WERI-Rb-1 (cell line): ENCODE measurements around the gene MAD1L1.

Source experiments
- DNase-seq: peaks from one replicate; pipeline ENCODE4 v3.0.0-alpha.2; 2020
- H3K27ac ChIP-seq: fragments of 250-450 bp; sonication (Bioruptor Pico); 2 replicates; pipeline ENCODE4 v1.5.1; 2020; ENCODE audit warnings: mild to moderate bottlenecking, moderate library complexity
- H3K27me3 ChIP-seq: fragments of 250-450 bp; sonication (Bioruptor Pico); 2 replicates; pipeline ENCODE4 v1.5.1; 2021; ENCODE audit warnings: mild to moderate bottlenecking, low read depth, moderate library complexity; ENCODE audit not compliant: insufficient read depth, severe bottlenecking
- H3K36me3 ChIP-seq: fragments of 250-450 bp; sonication (Bioruptor Pico); 2 replicates; pipeline ENCODE4 v1.5.1; 2020; ENCODE audit warnings: mild to moderate bottlenecking, moderate library complexity
- H3K4me3 ChIP-seq: 2 replicates; pipeline ENCODE4 v1.5.1; 2011; ENCODE audit warnings: low read depth, mild to moderate bottlenecking, control low read depth, low read length
- H3K9me3 ChIP-seq: fragments of 250-450 bp; sonication (Bioruptor Pico); 2 replicates; pipeline ENCODE4 v1.5.1; 2021; ENCODE audit warnings: mild to moderate bottlenecking, moderate library complexity; ENCODE audit not compliant: severe bottlenecking
- TF ChIP-seq, protein P1 (sequence below): IDR thresholded peaks from 2 replicates; pipeline ENCODE4 v1.5.1; 2011; ENCODE audit warnings: low read depth, mild to moderate bottlenecking, control low read depth, inconsistent platforms, low read length

The MAD1L1 gene

DNA sequence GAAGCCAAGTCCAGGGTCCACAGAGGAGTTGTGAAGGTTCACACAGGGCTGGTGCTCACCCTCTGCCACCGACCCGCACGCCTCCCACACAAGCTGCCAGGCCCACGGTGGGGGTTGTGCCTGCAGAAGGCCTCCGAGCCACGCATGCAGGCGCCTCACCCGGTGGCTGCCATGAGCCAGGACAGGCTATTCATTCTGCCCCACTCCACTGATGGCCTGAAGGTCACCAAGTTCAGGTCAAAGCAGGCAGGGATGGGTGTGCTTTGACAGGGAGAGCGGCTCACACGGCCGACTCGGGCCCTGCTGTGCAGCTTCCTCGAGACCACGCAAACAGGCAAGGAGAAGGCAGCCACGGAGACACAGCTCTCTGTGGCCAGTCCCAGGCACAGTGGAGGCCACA is 143.9 kb downstream of the MAD1L1 start:
- Histone ChIP-seq H3K4me3 (no peak overlapping the region), H3K27me3 (no peaks in the 10 kb centered on the region), H3K36me3 (peaks cover 4% of the 10 kb centered on the region), H3K9me3 (no peaks in the 10 kb centered on the region), H3K27ac (no peak overlapping the region)
- no peak for DNase-seq
- TF ChIP-seq, protein P1, sequence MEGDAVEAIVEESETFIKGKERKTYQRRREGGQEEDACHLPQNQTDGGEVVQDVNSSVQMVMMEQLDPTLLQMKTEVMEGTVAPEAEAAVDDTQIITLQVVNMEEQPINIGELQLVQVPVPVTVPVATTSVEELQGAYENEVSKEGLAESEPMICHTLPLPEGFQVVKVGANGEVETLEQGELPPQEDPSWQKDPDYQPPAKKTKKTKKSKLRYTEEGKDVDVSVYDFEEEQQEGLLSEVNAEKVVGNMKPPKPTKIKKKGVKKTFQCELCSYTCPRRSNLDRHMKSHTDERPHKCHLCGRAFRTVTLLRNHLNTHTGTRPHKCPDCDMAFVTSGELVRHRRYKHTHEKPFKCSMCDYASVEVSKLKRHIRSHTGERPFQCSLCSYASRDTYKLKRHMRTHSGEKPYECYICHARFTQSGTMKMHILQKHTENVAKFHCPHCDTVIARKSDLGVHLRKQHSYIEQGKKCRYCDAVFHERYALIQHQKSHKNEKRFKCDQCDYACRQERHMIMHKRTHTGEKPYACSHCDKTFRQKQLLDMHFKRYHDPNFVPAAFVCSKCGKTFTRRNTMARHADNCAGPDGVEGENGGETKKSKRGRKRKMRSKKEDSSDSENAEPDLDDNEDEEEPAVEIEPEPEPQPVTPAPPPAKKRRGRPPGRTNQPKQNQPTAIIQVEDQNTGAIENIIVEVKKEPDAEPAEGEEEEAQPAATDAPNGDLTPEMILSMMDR, result no peak

DNA sequence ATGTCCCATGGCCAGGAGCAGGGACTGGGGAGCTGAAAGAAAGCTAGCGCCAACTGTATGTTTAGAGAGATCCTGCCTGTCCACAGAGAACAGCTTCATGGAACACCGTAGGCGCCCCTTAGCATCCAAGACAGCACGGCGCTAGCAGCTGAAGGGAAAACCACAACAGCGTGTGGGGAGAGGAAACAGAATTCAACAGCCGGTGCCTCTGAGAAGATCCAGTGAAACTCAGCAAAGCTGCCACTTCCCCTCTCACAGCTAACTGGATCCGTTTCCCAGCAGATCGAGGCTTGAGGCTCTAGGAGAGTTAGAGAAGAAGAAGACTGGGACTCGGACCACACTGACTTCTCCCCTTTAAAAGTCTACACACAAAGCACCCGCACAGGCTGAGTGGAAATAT is 145.0 kb downstream of the MAD1L1 start:
- DNase-seq, result no peak
- H3K27ac ChIP-seq, result no peak overlapping the region
- no peaks in the 10 kb centered on the region for H3K9me3 ChIP-seq
- H3K4me3 ChIP-seq, result no peak overlapping the region
- no peaks in the 10 kb centered on the region for H3K27me3 ChIP-seq
- peaks cover 12% of the 10 kb centered on the region for H3K36me3 ChIP-seq
- TF ChIP-seq, protein P1, result no peak

DNA sequence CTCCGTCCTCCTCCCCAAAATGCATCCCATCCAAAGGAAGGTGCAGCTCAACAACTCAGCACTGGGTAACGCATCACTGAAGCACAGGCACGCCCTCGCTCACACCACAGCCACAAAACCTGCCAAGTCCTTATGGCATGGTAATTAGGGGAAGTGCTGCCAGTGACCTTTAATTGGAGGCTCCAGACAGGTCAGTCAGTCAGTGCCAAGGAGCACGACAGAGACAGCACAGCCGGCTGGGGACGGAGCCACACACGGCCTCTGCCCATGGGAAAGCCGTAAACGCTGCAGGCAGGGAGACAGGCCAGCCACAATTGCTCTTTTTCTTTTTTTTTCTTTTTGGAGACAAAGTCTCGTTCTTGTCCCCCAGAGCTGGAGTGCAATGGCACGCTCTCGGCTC is 146.5 kb downstream of the MAD1L1 start:
- no peak overlapping the region for H3K4me3 ChIP-seq
- no peak for DNase-seq
- no peaks in the 10 kb centered on the region for H3K27me3 ChIP-seq
- H3K27ac ChIP-seq, result no peak overlapping the region
- TF ChIP-seq, protein P1, result no peak
- H3K9me3 ChIP-seq, result no peaks in the 10 kb centered on the region
- H3K36me3 ChIP-seq, result peaks cover 12% of the 10 kb centered on the region

DNA sequence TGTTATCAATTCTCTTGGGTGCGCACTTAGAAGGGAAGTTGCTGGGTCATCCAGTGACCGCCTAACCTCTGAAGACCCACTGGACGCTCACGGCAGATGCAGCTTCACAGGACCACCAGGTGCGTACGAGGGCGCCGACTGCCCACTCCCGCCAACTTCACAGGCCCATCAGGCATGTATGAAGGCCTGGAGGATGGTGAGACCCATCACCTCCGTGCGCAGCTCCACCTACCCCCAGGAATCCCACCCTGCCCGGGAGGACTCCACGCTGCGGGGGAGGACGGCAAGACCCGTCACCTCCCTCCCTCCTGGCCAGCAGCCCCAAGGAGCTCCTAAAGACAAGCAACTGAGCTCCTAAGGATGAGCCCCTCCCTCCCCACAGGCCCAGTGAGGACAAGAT is 146.9 kb downstream of the MAD1L1 start:
- TF ChIP-seq, protein P1, result no peak
- Histone ChIP-seq H3K4me3 (no peak overlapping the region), H3K27ac (no peak overlapping the region), H3K27me3 (no peaks in the 10 kb centered on the region), H3K36me3 (peaks cover 12% of the 10 kb centered on the region), H3K9me3 (no peaks in the 10 kb centered on the region)
- no peak for DNase-seq

DNA sequence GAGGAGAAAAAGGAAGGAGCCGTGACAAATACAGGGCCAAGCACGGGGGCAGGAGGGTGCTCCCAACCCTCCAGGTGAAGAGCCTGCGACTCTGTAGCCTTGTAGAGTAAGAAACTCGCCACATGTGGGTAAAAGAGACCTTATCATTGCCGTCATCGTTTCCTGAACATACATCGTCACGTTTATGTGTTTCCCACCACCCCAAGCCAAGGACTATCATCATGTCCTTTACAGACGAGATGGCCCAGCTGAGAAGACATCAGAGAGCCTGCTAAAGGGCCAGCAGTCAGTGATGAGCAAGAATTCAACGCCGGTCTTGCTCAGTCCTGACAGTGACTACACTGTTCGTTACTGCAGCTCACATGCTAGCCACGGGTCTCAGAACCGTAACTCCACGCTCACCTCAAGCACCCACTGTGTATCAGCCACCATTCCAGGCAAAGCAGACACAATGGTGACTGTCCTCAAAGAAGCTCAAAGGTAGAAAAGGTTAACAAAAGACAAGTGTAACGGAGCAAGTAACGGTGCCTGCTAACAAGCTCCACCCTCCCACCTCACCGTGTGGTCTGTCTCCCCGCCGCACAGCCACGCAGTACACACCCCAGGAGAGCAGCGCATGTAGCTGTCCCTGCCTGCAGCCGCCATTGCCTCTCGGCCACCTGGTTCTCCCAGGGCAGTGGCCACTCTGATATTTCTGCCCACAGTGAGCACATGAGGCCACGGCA is 147.8 kb downstream of the MAD1L1 start:
- no peak for DNase-seq
- H3K9me3 ChIP-seq, result no peaks in the 10 kb centered on the region
- no peak overlapping the region for H3K4me3 ChIP-seq
- H3K27me3 ChIP-seq, result no peaks in the 10 kb centered on the region
- TF ChIP-seq, protein P1, result no peak
- no peak overlapping the region for H3K27ac ChIP-seq
- peaks cover 12% of the 10 kb centered on the region for H3K36me3 ChIP-seq

DNA sequence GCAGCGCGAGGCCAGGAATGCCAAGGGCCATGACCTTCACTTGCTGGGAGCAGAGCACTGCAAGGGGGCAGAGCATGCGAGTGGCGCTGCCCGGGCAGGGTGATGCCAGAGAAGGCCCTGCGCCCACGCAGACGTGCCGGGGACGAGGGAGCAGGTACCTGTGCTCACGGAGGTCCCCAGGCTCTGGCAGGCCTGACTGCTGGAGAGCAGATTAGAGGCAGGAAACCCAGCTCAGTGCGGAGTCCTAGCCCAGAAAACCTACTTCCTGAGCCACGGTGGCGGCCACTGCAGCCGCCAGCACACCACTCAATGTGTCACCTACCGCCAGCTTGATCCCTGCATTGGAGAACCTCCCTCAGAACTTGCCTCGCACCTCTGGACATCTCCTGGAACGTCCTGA is 148.4 kb downstream of the MAD1L1 start:
- Histone ChIP-seq H3K9me3 (no peaks in the 10 kb centered on the region), H3K4me3 (no peak overlapping the region), H3K27me3 (no peaks in the 10 kb centered on the region), H3K27ac (no peak overlapping the region), H3K36me3 (peaks cover 12% of the 10 kb centered on the region)
- no peak for DNase-seq
- TF ChIP-seq, protein P1, result no peak
